Naive B cell (primary cell): Measurements from ENCODE around the gene SF3B1. TPM values are rescaled to one million over a fixed set of nuclear protein-coding genes. Genes with fewer than 3 reads are reported as not detected.
A peak's percentile ranks its signal among the peaks of the same experiment; 100 is the strongest.
"Not testable (repeated sequence)": the region's sequence is repeated elsewhere in the genome, so short reads cannot be mapped to it uniquely, and the experiment has no call there.

Experiments
- ATAC-seq, 2 donors: fragments of 150-1000 bp; cut with Tn5 transposase; 2 replicates each; pipeline ENCODE4 v1.10.0; 2021; ENCODE audit warnings: low read depth in 2 of 2, mild to moderate bottlenecking in 2 of 2, moderate library complexity in 2 of 2
- DNase-seq: peaks from one replicate; pipeline ENCODE4 v3.0.0; 2022
- H3K27ac Mint-ChIP-seq, 6 donors: one replicate each; pipeline ENCODE4 v1.8.0; 2020 to 2022; ENCODE audit warnings: mild to moderate bottlenecking in 6 of 6, mixed read lengths in 6 of 6, moderate library complexity in 5 of 6, inconsistent platforms in 2 of 6
- H3K27me3 Mint-ChIP-seq, 3 donors: one replicate each; pipeline ENCODE4 v1.8.0; 2021 to 2022; ENCODE audit warnings: mixed read lengths in 3 of 3, mild to moderate bottlenecking in 1 of 3
- H3K36me3 Mint-ChIP-seq, 2 donors: one replicate each; pipeline ENCODE4 v1.8.0; 2020 to 2022; ENCODE audit warnings: mixed read lengths in 2 of 2, inconsistent platforms in 1 of 2, mild to moderate bottlenecking in 1 of 2
- H3K4me1 Mint-ChIP-seq, 3 donors: one replicate each; pipeline ENCODE4 v1.8.0; 2020 to 2022; ENCODE audit warnings: mixed read lengths in 3 of 3, inconsistent platforms in 1 of 3, mild to moderate bottlenecking in 1 of 3, moderate library complexity in 1 of 3
- H3K4me3 Mint-ChIP-seq, 8 donors: one replicate each; pipeline ENCODE4 v1.8.0; 2020 to 2022; ENCODE audit warnings: mild to moderate bottlenecking in 8 of 8, mixed read lengths in 8 of 8, moderate library complexity in 8 of 8, inconsistent platforms in 2 of 8
- H3K9me3 Mint-ChIP-seq, 7 donors: one replicate each; pipeline ENCODE4 v1.8.0; 2020 to 2022; ENCODE audit warnings: mixed read lengths in 7 of 7, mild to moderate bottlenecking in 5 of 7, inconsistent platforms in 2 of 7, moderate library complexity in 1 of 7
- polyA plus RNA-seq, 6 donors: library from polyadenylated mRNA; unstranded; fragments of 300-500 nt; fragmentation: Illumina TruSeq; gene quantifications; one replicate each; pipeline ENCODE4 v1.2.3, GENCODE V29; 2021; ENCODE audit warnings: low read depth in 6 of 6

Gene SF3B1
- polyA plus RNA-seq, 6 donors from 2014 or later: 99.2 to 166 (median 153) TPM

- Mint-ChIP-seq H3K27ac (peak overlapping the region; percentile 98 to 100 (median 100)), H3K9me3 (no peaks in the 10 kb centered on the region), H3K27me3 (no peaks in the 10 kb centered on the region), H3K4me3 (peak overlapping the region; percentile 96 to 100 (median 100)), H3K36me3 (peaks cover 0 to 7% of the 10 kb centered on the region in 2 donors), H3K4me1 (peaks cover 20 to 44% (median 42%) of the 10 kb centered on the region in 3 donors)
- DNase-seq: no peak
- ATAC-seq: no peak
Observed at GRCh38 chr2:197452754-197453122, 17.9 kb upstream of the SF3B1 start.

DNA sequence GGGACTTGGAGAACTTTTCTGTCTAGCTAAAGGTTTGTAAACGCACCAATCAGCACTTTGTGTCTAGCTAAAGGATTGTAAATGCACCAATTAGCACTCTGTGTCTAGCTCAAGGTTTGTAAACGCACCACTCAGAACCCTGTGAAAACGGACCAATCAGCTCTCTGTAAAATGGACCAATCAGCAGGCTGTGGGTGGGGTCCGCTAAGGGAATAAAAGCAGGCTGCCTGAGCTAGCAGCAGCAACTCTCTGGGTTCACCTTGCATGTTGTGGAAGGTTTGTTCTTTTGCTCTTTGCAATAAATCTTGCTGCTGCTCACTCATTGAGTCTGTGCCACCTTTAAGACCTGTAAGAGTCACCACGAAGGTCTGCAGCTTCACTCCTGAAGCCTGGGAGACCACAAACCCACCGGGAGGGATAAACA, 16.1 kb upstream of the SF3B1 start:
- ATAC-seq, H3K9me3 Mint-ChIP-seq, H3K27me3 Mint-ChIP-seq, DNase-seq, H3K36me3 Mint-ChIP-seq: not testable (repeated sequence)
- H3K4me3 Mint-ChIP-seq: peak overlapping the region in 2 of 8 donors; percentile 31 to 68
- peak overlapping the region in 1 of 6 donors; percentile 73 for H3K27ac Mint-ChIP-seq
- H3K4me1 Mint-ChIP-seq: peaks cover 19 to 33% (median 30%) of the 10 kb centered on the region in 3 donors

DNA sequence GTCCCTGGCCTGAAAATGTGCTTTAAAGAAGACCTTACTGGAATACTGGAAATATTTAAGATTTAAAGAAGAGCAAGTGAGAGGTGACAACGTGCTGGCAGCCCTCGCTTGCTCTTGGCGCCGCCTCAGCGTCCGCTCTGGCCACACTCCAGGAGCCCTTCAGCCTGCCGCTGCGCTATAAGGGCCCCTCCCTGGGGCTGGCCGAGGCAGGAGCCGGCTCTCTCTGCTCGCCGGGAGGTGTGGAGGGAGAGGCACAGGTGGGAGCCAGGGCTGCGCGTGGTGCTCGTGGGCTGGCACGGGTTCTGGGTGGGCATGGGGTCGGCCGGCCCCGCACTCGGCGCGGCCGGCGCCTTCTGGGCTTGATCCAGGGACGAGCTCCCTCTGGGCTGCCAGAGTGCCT, 15.6 kb upstream of the SF3B1 start:
- Mint-ChIP-seq H3K4me3 (no peak overlapping the region), H3K9me3 (no peaks in the 10 kb centered on the region), H3K4me1 (peaks cover 15 to 29% (median 25%) of the 10 kb centered on the region in 3 donors), H3K27ac (no peak overlapping the region), H3K36me3 (peaks cover 0 to 7% of the 10 kb centered on the region in 2 donors), H3K27me3 (no peaks in the 10 kb centered on the region)
- no peak for ATAC-seq
- no peak for DNase-seq

DNA sequence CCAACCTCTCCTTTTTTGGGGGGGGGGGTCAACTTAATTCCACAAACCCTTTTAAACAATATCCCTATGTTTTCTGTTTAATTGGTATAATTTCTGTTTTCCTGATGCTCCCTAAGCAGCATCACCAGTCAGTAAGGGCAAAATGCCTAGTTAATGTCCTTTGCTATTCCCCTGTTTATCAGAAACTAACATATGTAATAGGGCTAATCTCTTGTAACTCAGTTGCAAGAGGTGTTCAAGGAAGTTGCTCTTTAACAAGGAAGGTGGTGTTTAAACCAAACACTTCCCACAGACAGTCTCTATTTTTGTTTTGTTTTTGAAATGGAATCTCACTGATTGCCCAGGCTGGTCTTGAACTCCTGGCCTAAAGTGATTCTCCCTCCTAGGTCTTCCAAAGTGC, 12.0 kb upstream of the SF3B1 start:
- Mint-ChIP-seq H3K36me3 (no peaks in the 10 kb centered on the region), H3K4me3 (no peak overlapping the region), H3K4me1 (peaks cover 0 to 2% (median 0%) of the 10 kb centered on the region in 3 donors), H3K27ac (no peak overlapping the region), H3K27me3 (peaks cover 0 to 4% (median 0%) of the 10 kb centered on the region in 3 donors), H3K9me3 (no peaks in the 10 kb centered on the region)
- DNase-seq (no peak), ATAC-seq (no peak)

DNA sequence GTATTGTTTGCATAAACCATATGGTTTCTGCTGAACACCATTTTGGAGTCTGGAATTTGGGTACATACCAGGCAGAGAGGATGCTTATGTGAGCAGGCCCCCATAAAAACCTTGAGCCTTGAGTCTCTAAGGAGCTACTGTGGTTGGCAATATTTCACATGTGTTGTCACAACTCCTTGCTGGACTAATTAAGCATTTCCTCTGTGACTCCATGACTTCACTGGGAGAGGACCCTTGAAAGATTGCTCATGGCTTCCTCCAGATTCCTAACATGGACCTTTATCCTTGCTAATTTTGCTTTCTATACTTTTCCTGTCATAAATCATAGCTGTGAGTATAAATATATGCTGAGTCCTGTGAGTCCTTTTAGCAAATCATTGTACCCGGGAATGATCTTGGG, 10.9 kb upstream of the SF3B1 start:
- Mint-ChIP-seq H3K4me3 (no peak overlapping the region), H3K9me3 (no peaks in the 10 kb centered on the region), H3K4me1 (no peaks in the 10 kb centered on the region), H3K27me3 (peaks cover 0 to 4% (median 0%) of the 10 kb centered on the region in 3 donors), H3K27ac (no peak overlapping the region), H3K36me3 (no peaks in the 10 kb centered on the region)
- DNase-seq (no peak), ATAC-seq (no peak)

DNA sequence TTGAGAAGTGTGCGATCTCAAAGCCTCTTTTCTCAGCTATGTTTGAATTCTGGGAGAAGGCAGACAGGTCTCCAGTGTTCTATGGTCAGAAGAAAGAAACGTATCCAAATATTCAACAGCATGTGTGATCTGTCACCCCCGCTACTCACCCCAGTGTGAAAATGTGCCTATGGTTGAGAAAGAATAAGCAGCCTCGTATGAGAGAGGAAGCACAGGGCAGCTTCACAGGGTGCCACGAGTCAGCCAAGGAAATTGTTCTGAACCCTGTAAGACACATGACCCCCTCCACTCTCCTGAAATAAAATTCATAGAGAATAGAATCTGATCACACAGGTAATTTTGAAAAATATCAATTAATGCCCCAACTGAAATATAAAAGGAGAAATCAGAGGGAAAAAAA, 8.0 kb upstream of the SF3B1 start:
- H3K4me3 Mint-ChIP-seq: no peak overlapping the region
- no peaks in the 10 kb centered on the region for H3K36me3 Mint-ChIP-seq
- H3K4me1 Mint-ChIP-seq: no peaks in the 10 kb centered on the region
- H3K27me3 Mint-ChIP-seq: peaks cover 0 to 4% (median 0%) of the 10 kb centered on the region in 3 donors
- DNase-seq: no peak
- ATAC-seq: no peak
- H3K27ac Mint-ChIP-seq: peak overlapping the region in 1 of 6 donors; percentile 87
- H3K9me3 Mint-ChIP-seq: no peaks in the 10 kb centered on the region

DNA sequence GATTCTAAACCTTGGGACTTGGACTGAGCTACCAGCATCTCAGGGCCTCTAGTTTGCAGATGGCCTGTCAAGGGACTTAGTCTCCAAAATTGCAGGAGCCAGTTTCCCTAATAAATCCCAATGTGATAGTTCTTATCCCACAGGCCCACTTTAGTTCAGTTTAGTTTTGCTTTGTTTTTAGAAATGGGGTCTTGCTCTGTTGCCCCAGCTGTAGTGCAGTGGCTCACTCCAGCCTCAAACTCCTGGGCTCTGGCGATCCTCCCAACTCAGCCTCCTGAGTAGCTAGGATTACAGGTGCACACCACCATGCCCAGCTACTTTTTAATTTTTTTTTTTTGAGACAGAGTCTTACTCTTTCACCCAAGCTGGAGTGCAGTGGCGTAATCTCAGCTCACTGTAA, 2.6 kb upstream of the SF3B1 start:
- Mint-ChIP-seq H3K4me3 (peak overlapping the region in 4 of 8 donors; percentile 30 to 75 (median 58)), H3K27ac (peak overlapping the region in 2 of 6 donors; percentile 21 to 57), H3K27me3 (no peaks in the 10 kb centered on the region), H3K9me3 (no peaks in the 10 kb centered on the region), H3K4me1 (peaks cover 13 to 39% (median 29%) of the 10 kb centered on the region in 3 donors), H3K36me3 (no peaks in the 10 kb centered on the region)
- DNase-seq (no peak), ATAC-seq (no peak)

GRCh38 chr2:197435598-197436420, 981 bp upstream of the SF3B1 start:
- Mint-ChIP-seq H3K9me3 (no peaks in the 10 kb centered on the region), H3K4me1 (peaks cover 24 to 55% (median 45%) of the 10 kb centered on the region in 3 donors), H3K36me3 (no peaks in the 10 kb centered on the region), H3K27me3 (no peaks in the 10 kb centered on the region), H3K27ac (peak overlapping the region; percentile 100), H3K4me3 (peak overlapping the region; percentile 94 to 100 (median 99))
- no peak for DNase-seq
- ATAC-seq: no peak

GRCh38 chr2:197433780-197434438, 919 bp downstream of the SF3B1 start:
- ATAC-seq (no peak), DNase-seq (no peak)
- no peaks in the 10 kb centered on the region for H3K27me3 Mint-ChIP-seq
- peaks cover 36 to 74% (median 63%) of the 10 kb centered on the region in 3 donors for H3K4me1 Mint-ChIP-seq
- no peaks in the 10 kb centered on the region for H3K36me3 Mint-ChIP-seq
- peak overlapping the region; percentile 100 for H3K27ac Mint-ChIP-seq
- no peaks in the 10 kb centered on the region for H3K9me3 Mint-ChIP-seq
- peak overlapping the region; percentile 94 to 100 (median 99) for H3K4me3 Mint-ChIP-seq

- not testable (repeated sequence) for ATAC-seq, H3K9me3 Mint-ChIP-seq, H3K36me3 Mint-ChIP-seq, H3K27me3 Mint-ChIP-seq, DNase-seq
- Mint-ChIP-seq H3K27ac (peak overlapping the region in 5 of 6 donors; percentile 28 to 100 (median 66)), H3K4me3 (peak overlapping the region; percentile 10 to 100 (median 98)), H3K4me1 (peaks cover 36 to 84% (median 68%) of the 10 kb centered on the region in 3 donors)
Observed at GRCh38 chr2:197432527-197432926, 2.3 kb downstream of the SF3B1 start.

DNA sequence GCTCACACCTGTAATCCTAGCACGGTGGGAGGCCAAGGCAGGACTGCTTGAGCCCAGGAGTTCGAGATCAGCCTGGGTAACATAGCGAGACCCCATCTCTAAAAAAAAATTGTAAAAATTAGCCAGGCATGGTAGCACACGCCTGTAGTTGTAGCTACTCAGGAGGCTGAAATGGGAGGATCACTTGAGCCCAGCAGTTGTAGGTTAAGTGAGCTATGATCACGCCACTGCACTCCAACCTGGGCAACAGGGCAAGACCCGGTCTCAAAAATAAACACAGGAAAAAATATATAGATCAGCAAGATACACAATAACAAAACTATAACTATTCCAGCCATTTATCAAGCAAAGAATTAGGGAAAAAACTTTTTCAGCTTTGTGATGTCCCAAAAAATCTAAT, 3.0 kb downstream of the SF3B1 start:
- H3K27me3 Mint-ChIP-seq: no peaks in the 10 kb centered on the region
- DNase-seq: no peak
- H3K36me3 Mint-ChIP-seq: no peaks in the 10 kb centered on the region
- H3K9me3 Mint-ChIP-seq: no peaks in the 10 kb centered on the region
- ATAC-seq: no peak
- peaks cover 37 to 85% (median 70%) of the 10 kb centered on the region in 3 donors for H3K4me1 Mint-ChIP-seq
- peak overlapping the region; percentile 31 to 100 (median 80) for H3K4me3 Mint-ChIP-seq
- H3K27ac Mint-ChIP-seq: peak overlapping the region in 4 of 6 donors; percentile 48 to 85 (median 64)

DNA sequence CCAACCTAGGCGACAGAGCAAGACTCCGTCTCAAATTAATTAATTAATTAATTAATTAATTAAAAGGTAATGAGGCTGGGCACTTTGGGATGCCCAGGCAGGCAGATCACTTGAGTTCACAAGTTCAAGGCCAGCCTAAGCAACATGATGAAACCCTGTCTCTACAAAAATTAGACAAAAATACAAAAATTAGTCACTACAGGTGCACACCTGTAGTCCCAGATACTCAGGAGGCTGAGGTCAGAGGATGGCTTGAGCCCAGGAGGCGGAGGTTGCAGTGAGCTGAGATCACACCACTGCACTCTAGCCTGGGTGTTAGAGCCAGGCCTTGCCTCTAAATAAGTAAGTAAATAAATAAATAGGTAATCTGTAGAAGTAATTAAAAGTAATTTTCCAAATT, 6.8 kb downstream of the SF3B1 start:
- Mint-ChIP-seq H3K4me1 (peaks cover 47 to 84% (median 61%) of the 10 kb centered on the region in 3 donors), H3K27me3 (no peaks in the 10 kb centered on the region)

GRCh38 chr2:197426723-197427603, 7.9 kb downstream of the SF3B1 start:
- peaks cover 43 to 74% (median 51%) of the 10 kb centered on the region in 3 donors for H3K4me1 Mint-ChIP-seq
- H3K9me3 Mint-ChIP-seq: no peaks in the 10 kb centered on the region
- peak overlapping the region in 3 of 6 donors; percentile 36 to 59 (median 50) for H3K27ac Mint-ChIP-seq
- H3K27me3 Mint-ChIP-seq: no peaks in the 10 kb centered on the region
- DNase-seq (no peak), ATAC-seq (no peak)
- peaks cover 0 to 4% of the 10 kb centered on the region in 2 donors for H3K36me3 Mint-ChIP-seq
- H3K4me3 Mint-ChIP-seq: peak overlapping the region in 2 of 8 donors; percentile 15 to 25

More for the DNA sequence above, 6.8 kb downstream of the SF3B1 start:
- ATAC-seq: no peak
- H3K27ac Mint-ChIP-seq: no peak overlapping the region
- H3K4me3 Mint-ChIP-seq: no peak overlapping the region
- H3K9me3 Mint-ChIP-seq: no peaks in the 10 kb centered on the region
- H3K36me3 Mint-ChIP-seq: peaks cover 0 to 4% of the 10 kb centered on the region in 2 donors
- DNase-seq: no peak
